Activated T-helper 9 cell treated with anti-CD3 and anti-CD28 coated beads, Interleukin-2, amount 50 U/mL, for 16 hours (primary cell): ENCODE results near the gene CHTF8.
"Not testable (repeated sequence)": the region's sequence is repeated elsewhere in the genome, so short reads cannot be mapped to it uniquely, and the experiment has no call there.

Experiments
- DNase-seq: peaks from one replicate; pipeline ENCODE4 v3.0.0-alpha.2; 2020; ENCODE audit warnings: low read depth

Gene CHTF8

GRCh38 chr16:69138608-69139007 lies 6.2 kb upstream of the CHTF8 start:
- no peak for DNase-seq

GRCh38 chr16:69133373-69133954 lies 1.1 kb upstream of the CHTF8 start:
- no peak for DNase-seq

GRCh38 chr16:69131839-69132423 lies 457 bp downstream of the CHTF8 start:
- DNase-seq = peak; percentile 65

- DNase-seq = no peak
These were observed 1.1 kb downstream of the CHTF8 start for GRCh38 chr16:69131167-69131838.

GRCh38 chr16:69130461-69130860 lies 1.9 kb downstream of the CHTF8 start:
- no peak for DNase-seq

- no peak for DNase-seq
These were observed 4.3 kb downstream of the CHTF8 start for GRCh38 chr16:69127966-69128510.

- not testable (repeated sequence) for DNase-seq
These were observed 5.6 kb downstream of the CHTF8 start for GRCh38 chr16:69126801-69127200.

GRCh38 chr16:69126221-69126620 lies 6.2 kb downstream of the CHTF8 start:
- no peak for DNase-seq

GRCh38 chr16:69124961-69125360 lies 7.4 kb downstream of the CHTF8 start:
- DNase-seq = not testable (repeated sequence)

GRCh38 chr16:69124406-69124805 lies 8.0 kb downstream of the CHTF8 start:
- not testable (repeated sequence) for DNase-seq

- peak; percentile 42 for DNase-seq
These were observed 8.5 kb downstream of the CHTF8 start for GRCh38 chr16:69123910-69124309.

GRCh38 chr16:69120096-69120664 lies 12.2 kb downstream of the CHTF8 start:
- no peak for DNase-seq

GRCh38 chr16:69119536-69119935 lies 12.9 kb downstream of the CHTF8 start:
- no peak for DNase-seq

- no peak for DNase-seq
These were observed 13.4 kb downstream of the CHTF8 start for GRCh38 chr16:69118994-69119393.

- no peak for DNase-seq
These were observed 13.9 kb downstream of the CHTF8 start for GRCh38 chr16:69118468-69118867.

- DNase-seq = no peak
These were observed 15.5 kb downstream of the CHTF8 start for GRCh38 chr16:69116906-69117305.

GRCh38 chr16:69116256-69116875 lies 16.0 kb downstream of the CHTF8 start:
- no peak for DNase-seq

- no peak for DNase-seq
These were observed 16.6 kb downstream of the CHTF8 start for GRCh38 chr16:69115837-69116236.

- DNase-seq = no peak
These were observed 17.0 kb downstream of the CHTF8 start for GRCh38 chr16:69115361-69115760.

- no peak for DNase-seq
These were observed 17.4 kb downstream of the CHTF8 start for GRCh38 chr16:69114976-69115355.

- DNase-seq = no peak
These were observed 17.9 kb downstream of the CHTF8 start for GRCh38 chr16:69114346-69114975.

- DNase-seq = no peak
These were observed 19.2 kb downstream of the CHTF8 start for GRCh38 chr16:69113216-69113615.
